ENCODE measurements around the gene SCYL3.

DNA sequence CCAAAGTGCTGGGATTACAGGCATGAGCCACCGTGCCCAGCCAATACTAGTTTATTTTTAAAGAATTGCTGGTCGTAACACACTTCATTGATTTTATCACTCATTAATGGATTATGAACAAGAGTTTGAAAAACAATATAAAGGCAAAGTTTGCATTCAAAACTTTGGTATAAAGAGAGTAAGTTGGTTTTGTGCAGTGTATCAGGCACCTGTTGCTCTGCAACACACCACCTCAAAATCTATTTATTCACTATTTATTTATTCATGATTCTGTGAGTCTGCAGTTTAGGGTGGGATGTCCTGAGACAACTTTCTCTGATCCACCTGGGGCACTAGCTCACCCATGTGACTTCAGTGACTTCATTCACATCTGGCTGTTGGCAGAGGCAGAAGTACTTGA is 88.8 kb downstream of the SCYL3 start:
- TF ChIP-seq POLR2A (IDR thresholded peaks at IDR 0.05; ENCODE audit: low read length) (no peak), GATA1 (IDR thresholded peaks at IDR 0.05; ENCODE audit: low read depth, low read length) (no peak)
